PC-9 (cell line): ENCODE measurements around the gene GPC5.

Source experiments
- EZH2 ChIP-seq: fragments of 200-600 bp; sonication (generic); IDR thresholded peaks from 2 replicates; pipeline ENCODE4 v1.8.0; 2017; ENCODE audit warnings: antibody characterized with exemption, low read depth
- TF ChIP-seq, protein P1 (sequence below): fragments of 200-600 bp; sonication (generic); conservative IDR thresholded peaks from 2 replicates; pipeline ENCODE4 v1.6.1; 2017; ENCODE audit warnings: mixed run types, antibody characterized with exemption, mild to moderate bottlenecking, moderate library complexity

DNA sequence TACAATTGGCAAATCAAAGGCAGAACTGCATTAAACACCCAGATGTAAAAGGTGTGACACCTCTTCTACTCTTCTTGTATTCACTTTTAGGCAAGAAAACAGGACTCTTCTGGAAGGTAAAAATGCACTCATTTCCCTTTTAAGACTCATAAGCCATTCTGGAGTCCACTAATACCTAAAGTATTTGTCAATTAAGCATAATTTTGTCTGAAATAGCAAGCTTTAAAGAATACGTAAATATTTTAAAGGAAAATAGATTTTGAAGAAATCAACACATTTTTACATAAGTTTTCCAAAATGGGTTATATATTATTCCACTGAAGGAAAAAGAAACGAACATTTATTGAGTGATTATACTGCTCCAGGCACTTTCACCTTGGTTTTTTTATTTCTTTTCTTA, 1166.5 kb downstream of the GPC5 start:
- TF ChIP-seq, protein P1, sequence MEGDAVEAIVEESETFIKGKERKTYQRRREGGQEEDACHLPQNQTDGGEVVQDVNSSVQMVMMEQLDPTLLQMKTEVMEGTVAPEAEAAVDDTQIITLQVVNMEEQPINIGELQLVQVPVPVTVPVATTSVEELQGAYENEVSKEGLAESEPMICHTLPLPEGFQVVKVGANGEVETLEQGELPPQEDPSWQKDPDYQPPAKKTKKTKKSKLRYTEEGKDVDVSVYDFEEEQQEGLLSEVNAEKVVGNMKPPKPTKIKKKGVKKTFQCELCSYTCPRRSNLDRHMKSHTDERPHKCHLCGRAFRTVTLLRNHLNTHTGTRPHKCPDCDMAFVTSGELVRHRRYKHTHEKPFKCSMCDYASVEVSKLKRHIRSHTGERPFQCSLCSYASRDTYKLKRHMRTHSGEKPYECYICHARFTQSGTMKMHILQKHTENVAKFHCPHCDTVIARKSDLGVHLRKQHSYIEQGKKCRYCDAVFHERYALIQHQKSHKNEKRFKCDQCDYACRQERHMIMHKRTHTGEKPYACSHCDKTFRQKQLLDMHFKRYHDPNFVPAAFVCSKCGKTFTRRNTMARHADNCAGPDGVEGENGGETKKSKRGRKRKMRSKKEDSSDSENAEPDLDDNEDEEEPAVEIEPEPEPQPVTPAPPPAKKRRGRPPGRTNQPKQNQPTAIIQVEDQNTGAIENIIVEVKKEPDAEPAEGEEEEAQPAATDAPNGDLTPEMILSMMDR, result no peak
- no peak for TF ChIP-seq EZH2
